Middle frontal gyrus (tissue), 1 donor: ENCODE data around the gene STUM.

Experiments used
- DNase-seq: peaks from one replicate; pipeline ENCODE4 v3.0.0-alpha.2; 2015; ENCODE audit warnings: low spot score; ENCODE audit errors: extremely low spot score

The STUM gene

GRCh38 chr1:226533220-226533619 lies 15.3 kb upstream of the STUM start:
- DNase-seq = no peak

GRCh38 chr1:226534098-226534497 lies 14.5 kb upstream of the STUM start:
- no peak for DNase-seq

GRCh38 chr1:226534645-226535044 lies 13.9 kb upstream of the STUM start:
- DNase-seq = no peak

DNA sequence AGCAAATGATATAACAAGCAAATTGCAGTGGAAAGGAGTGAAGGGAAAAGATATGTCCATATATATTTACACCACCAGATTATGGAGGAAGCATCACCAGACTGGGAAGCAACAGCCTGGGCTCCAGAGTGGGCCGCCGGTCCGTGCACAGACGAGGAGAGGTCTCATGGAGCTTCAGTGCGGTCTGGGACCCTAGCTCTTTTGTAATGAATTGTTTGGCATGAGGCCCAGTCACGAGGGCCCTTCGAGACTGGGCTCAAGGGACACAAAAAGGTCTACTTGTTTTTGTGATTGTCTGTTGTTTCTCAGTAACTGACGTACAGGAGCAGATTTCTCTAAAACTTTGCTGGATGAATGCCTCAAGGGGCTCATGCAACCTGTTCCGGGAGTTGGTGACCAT lies 12.9 kb upstream of the STUM start:
- no peak for DNase-seq

- DNase-seq = no peak
Measured at GRCh38 chr1:226541231-226541630, 7.3 kb upstream of the STUM start.

DNA sequence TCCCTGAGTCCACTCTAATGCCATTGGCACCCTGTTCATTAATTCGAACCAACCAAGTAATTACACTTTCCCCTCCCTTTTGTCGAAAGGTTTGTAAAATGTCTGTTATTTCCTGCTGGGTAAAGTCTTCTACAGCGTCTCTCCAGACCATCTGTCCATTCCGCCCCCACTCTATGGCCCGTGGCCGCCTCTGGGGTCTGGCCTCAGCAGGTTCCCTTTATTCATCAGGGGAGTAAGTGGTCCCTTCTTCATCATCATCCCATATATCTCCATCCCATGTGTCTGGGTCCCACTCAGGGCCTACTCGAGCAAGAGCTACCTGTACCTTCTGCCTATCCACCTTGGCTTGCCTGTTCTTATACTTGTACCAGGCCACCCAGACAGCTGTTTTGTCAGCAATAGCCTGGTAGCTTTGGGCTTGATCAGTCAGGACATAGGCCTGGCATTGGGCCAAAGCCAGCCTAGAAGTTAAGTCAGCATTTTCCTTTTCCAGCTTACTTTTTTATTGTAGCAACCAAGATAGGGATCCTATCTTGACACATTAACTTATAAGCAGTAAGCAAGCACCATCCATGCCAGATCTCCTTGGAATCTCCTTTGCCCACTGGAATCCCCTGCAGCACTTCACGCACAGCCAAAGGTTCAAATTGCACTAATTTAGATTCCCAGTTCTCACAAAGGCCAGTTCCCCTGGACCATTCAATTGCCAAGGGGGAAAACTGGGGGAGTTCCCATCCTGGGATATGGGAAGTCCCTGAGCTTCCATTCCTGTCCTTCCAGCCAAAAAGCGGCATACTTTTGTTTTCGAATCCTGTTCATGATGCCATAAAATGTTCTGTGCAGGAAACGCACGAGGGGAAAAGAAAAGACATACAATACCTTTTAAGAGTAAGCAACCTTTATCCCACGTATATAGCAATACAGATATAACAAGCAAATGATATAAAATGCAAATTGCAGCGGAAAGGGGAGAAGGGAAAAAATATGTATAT lies 6.6 kb upstream of the STUM start:
- DNase-seq = no peak

DNA sequence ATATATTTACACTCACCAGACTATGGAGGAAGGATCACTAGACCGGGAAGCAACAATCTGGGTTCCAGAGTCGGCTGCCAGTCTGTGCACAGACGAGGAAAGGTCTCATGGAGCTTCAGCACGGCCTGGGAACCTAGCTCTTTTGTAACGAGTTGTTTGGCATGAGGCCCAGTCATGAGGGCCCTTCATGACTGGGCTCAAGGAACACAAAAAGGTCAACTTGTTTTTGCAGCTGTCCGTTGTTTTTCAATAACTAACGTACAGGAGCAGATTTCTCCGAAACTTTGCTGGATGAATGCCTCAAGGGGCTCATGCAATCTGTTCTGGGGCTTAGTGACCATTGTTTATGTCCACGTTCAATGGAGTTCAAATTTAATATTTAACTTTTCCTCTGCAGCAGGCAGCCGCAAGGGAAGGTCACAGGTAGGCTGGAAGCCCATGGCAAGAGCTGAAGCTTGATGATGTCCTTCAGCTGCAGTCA lies 5.9 kb upstream of the STUM start:
- no peak for DNase-seq

DNA sequence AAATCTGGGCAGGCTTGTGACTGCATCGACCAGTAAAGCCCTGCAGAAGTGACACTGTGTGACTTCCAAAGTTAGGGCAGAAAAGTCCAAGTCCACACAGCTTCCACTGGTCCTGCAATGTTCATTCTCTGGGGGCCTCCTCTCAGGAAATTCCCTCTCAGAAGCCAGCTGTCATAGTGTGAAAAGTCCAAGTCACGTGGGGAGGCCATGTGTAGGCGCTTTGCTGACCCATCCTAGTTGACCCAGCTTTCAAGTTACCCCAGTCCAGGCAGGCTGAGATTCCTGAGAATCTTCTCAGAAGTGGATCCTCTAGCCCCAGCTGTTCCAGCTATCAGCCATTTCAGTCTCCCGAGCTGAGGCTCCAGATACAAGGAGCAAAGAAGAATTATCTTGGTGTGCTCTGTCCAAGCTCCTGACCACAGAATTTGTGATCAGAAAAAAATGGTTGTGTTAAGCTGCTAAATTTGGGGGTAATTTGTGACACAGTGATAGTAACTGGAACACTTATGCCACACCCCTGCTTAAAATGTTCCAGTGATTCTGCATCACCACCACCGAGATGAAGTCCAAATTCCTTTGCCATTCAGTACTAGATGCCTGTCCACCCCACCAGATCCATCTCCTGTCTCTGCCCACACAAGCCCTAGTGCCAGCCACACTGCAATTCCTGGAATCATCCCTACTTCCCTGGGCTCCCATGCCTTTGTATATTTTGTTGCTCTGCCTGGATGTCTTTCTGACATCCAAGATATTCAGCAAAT lies 2.5 kb upstream of the STUM start:
- DNase-seq = no peak

DNA sequence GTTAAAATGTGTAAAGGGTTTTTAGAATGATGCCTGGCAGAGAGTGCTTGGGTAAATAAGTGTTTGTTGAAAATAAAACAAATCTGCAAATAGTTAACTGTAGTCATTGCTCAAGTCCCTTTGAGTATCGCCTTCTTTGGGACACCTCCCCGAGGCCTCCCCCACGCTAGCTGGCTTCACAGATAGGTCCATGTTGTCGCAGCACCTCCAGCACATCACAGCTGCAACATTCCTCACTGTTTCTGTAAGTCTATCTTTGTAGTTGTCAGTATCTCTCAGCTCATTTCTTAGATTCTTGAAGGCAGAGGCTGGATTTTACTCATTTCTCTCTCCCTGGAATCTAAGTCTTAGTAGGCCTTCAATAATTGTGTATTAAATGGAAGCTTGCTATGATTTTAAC lies 1.6 kb upstream of the STUM start:
- DNase-seq = no peak

DNA sequence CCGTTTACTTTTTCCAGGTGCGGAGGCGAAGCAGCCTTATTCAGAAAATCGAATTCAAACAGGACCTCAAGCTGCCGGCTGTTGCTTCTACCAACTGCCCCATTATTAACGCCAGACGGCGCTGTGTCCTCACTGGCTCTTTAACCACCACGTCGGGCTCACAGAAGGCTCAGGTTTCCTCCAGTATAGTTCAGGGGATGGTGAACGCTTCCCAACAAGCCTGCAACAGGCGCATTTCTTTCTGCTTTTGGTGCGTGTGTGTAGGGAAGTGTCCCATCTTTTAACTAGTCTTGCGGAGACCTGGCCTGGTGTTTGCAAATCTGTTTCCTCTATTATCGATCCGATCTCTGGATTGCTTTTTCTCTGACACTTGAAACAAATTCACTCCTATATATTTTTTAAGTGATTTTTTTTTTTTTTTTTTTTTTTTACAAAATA lies 791 bp upstream of the STUM start:
- DNase-seq = peak; percentile 54

GRCh38 chr1:226549094-226549936 lies 751 bp downstream of the STUM start:
- no peak for DNase-seq

DNA sequence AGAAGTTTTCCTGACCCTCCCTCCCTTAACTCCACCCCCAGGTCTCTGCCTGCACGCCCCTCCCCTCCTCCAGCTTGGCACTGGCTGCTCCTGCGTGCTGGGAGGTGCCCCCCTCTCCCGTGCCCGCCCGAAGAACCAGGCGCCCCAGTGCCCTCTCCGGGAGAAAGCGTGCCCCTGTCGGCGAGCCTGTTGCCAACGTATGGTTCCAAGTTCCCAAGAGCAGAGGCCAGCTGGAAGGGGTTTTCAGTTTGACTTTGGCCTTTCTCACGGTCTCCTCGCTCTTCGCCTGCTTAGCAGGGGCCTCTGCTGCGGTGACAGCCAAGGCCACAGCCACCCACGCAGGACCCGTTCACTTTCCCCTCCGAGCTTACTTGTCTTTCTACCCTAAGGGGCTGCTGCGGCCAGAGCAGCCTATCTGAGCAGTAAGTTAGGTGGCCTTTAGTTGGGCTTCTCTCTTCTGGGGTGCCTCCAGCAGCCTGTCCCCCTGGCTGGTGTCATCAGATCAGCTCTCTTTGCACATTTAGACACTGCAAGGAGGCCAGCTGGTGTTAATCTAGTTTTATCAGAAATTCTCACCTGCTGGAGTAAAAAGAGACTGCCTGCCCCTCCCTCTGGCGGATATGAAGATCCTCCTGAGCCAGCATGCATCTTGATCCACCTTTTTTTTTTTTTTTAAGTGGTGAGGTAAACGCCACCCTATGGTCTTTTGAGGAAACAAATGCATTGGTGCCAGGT lies 1.5 kb downstream of the STUM start:
- DNase-seq = no peak

GRCh38 chr1:226550672-226551041 lies 2.1 kb downstream of the STUM start:
- no peak for DNase-seq

DNA sequence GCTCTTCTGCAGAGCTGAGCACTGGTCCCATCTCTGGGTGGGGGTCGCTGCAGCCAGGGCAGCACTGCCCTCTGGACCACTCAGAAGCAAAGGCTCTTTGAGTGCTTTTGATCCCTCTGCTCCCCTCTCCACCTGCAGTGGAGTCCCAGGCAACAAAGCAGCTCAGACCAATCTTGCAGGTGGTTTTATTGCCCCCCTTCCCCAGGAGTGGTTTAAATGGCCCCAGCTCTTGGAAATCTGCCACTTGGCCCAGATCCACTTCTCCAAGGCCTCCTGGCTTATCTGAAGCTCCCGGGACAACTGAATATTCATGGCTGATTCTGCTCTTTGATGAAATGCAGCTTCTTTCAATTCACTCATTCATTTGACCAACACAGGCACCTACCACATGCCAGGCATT lies 2.7 kb downstream of the STUM start:
- no peak for DNase-seq

DNA sequence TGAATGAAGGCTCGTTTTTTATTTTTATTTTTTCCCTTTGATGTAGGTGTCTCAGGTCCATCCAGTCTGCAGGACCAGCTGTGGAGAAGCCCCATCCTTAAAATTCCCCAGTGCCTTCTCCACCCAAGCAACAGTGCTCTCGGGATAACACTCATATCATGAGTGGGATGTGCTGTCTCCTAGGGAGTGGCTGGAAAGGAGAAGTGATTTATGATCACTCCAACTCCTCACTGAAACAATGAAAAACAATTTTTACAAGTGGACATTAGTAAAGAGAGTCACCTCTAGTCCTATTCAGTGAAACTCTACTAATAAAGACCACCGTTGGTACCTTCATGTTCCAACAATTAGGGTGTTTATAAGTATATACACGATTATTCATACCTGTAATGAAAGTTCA lies 3.5 kb downstream of the STUM start:
- DNase-seq = no peak

DNA sequence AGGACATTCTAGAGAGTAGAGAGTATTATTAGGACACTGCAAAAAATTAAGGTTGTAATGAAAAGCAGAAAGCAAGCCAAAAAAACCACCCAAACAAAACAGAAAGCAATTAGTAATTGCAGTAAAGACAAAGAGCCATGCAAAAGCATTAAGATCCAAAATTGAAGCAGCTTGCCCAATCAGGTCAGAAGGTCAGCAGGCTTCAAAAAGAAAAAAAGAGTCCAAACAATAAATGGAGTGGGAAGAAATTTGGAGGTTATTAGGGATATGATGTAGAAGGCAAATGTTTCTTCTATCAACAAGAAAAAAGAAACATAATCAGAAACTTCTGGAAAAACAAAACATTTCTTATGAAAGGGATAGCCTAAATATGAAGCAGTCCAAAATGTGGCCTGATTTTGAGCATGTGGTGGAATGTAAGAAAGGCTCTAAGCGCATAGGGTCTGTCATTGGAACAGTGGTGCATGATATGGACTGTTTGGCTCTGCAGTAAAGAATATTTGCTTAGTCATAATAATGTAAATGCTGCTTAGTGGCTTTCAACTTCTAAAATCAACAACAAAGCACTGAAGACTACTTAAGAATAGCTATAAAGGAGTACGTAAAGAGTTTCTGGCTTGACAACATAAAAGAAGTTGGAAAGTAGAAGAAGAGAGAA lies 4.8 kb downstream of the STUM start:
- DNase-seq = no peak

DNA sequence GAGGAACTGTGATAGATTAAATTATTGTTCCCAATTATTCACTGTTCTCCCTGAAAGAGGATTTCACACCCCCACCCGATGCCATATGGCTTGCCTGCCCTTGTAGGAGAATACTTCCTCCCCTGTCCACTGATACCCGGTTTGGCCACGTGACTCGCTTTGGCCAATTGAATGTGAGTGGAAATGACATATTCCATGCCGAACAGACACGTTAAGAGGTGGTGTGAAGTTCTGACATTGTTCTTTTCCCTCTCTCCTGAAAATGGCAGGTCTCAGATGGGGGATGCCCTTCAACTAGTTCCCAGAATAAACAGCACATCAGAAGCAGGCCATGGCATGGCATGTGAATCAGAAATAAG lies 5.3 kb downstream of the STUM start:
- DNase-seq = no peak

GRCh38 chr1:226555092-226555491 lies 6.5 kb downstream of the STUM start:
- no peak for DNase-seq

DNA sequence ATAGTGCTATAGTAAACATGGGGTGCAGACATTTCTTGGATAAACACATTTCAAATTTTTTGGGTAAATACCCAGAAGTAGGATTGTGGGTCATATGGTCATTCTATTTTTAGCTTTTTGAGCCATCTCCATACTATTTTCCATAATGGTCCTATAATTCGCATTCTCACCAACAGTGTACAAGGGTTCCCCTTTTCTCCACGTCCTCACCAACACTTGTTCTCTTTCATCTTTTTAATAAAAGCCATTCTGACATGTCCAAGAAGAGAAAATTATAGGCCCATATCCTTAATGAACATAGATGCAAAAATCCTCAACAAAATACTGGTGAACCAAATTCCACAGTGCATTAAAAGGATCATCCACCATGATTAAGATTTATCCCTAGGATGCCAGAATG lies 8.9 kb downstream of the STUM start:
- no peak for DNase-seq

GRCh38 chr1:226558036-226558650 lies 9.6 kb downstream of the STUM start:
- no peak for DNase-seq
